ENCODE data around the gene PRRT2. TPM values are rescaled to one million over a fixed set of nuclear protein-coding genes. Genes with fewer than 3 reads are reported as not detected.

The PRRT2 gene
- total and polyA plus RNA-seq, 8 donors = 0.35 to 3.2 (median 0.70) TPM

GRCh38 chr16:29818082-29818481 lies 6.1 kb downstream of the PRRT2 start:
- FAIRE-seq (no peak), DNase-seq (no peak), ATAC-seq (no peak)
- TF ChIP-seq CTCF (IDR thresholded peaks at IDR 0.05) = no peak
- H3K27me3 ChIP-seq = no peaks in the 10 kb centered on the region
- H3K4me3 ChIP-seq = no peak overlapping the region
- H3K9me3 ChIP-seq = no peaks in the 10 kb centered on the region
- peaks cover 0 to 8% (median 0%) of the 10 kb centered on the region in 3 donors for H3K36me3 ChIP-seq
- H3K27ac ChIP-seq = peak overlapping the region in 2 of 4 donors; percentile 22 to 90
- 67 to 74% methylated on average over 4 of the region's 4 CpGs for WGBS, 2 donors
- peaks cover 17 to 45% (median 30%) of the 10 kb centered on the region in 3 donors for H3K4me1 ChIP-seq
- intact Hi-C loops (cut with DNase I) = no loop called here

- H3K9me3 ChIP-seq = no peaks in the 10 kb centered on the region
- peaks cover 0 to 8% (median 0%) of the 10 kb centered on the region in 3 donors for H3K36me3 ChIP-seq
- FAIRE-seq (no peak), DNase-seq (peak in 3 of 6 donors; percentile 44 to 71 (median 44)), ATAC-seq (no peak)
- WGBS, 2 donors = 50% methylated on average over 15 of the region's 15 CpGs
- peak overlapping the region in 2 of 4 donors; percentile 92 to 93 for H3K27ac ChIP-seq
- peaks cover 28 to 59% (median 43%) of the 10 kb centered on the region in 3 donors for H3K4me1 ChIP-seq
- intact Hi-C loops (cut with DNase I) = no loop called here
- no peak for TF ChIP-seq CTCF (IDR thresholded peaks at IDR 0.05)
- peak overlapping the region in 1 of 4 donors; percentile 77 for H3K4me3 ChIP-seq
- H3K27me3 ChIP-seq = no peaks in the 10 kb centered on the region
Observed at GRCh38 chr16:29819506-29819905, 7.5 kb downstream of the PRRT2 start.

- Histone ChIP-seq H3K36me3 (peaks cover 0 to 8% (median 0%) of the 10 kb centered on the region in 3 donors), H3K4me1 (peaks cover 36 to 66% (median 50%) of the 10 kb centered on the region in 3 donors), H3K27ac (peak within 1 kb of the TSS; percentile 63 to 93 (median 87)), H3K4me3 (peak within 1 kb of the TSS; percentile 48 to 77 (median 54)), H3K9me3 (no peaks in the 10 kb centered on the region), H3K27me3 (no peaks in the 10 kb centered on the region)
- DNase-seq (peak; percentile 76 to 87 (median 80)), FAIRE-seq (no peak), ATAC-seq (peak; percentile 45 to 67 (median 60))
- intact Hi-C loops (cut with DNase I) = no loop called here
- 0% methylated on average over 4 of the region's 4 CpGs for WGBS, 2 donors
- TF ChIP-seq CTCF (IDR thresholded peaks at IDR 0.05) = no peak
Observed at GRCh38 chr16:29820271-29820701, 8.3 kb downstream of the PRRT2 start, which contains the start of gene MVP. MVP (plus strand) TSS chr16:29820462; CDS start chr16:29830550, 10,088 bp downstream.

- Histone ChIP-seq H3K36me3 (peaks cover 0 to 8% (median 0%) of the 10 kb centered on the region in 3 donors), H3K27ac (peak overlapping the region; percentile 63 to 93 (median 87)), H3K9me3 (no peaks in the 10 kb centered on the region), H3K4me3 (peak overlapping the region; percentile 48 to 77 (median 54)), H3K27me3 (no peaks in the 10 kb centered on the region), H3K4me1 (peaks cover 43 to 73% (median 57%) of the 10 kb centered on the region in 3 donors)
- FAIRE-seq (no peak), DNase-seq (peak; percentile 71 to 87 (median 77)), ATAC-seq (peak; percentile 37 to 66 (median 56))
- intact Hi-C loops (cut with DNase I) = no loop called here
- TF ChIP-seq CTCF (IDR thresholded peaks at IDR 0.05) = no peak
- WGBS, 2 donors = 1 to 5% methylated on average over 11 of the region's 11 CpGs
Observed at GRCh38 chr16:29820730-29821642, 9.0 kb downstream of the PRRT2 start.

Data from pancreas (tissue), 10 donors.